ENCODE data around the gene LPO.

LPO gene

DNA sequence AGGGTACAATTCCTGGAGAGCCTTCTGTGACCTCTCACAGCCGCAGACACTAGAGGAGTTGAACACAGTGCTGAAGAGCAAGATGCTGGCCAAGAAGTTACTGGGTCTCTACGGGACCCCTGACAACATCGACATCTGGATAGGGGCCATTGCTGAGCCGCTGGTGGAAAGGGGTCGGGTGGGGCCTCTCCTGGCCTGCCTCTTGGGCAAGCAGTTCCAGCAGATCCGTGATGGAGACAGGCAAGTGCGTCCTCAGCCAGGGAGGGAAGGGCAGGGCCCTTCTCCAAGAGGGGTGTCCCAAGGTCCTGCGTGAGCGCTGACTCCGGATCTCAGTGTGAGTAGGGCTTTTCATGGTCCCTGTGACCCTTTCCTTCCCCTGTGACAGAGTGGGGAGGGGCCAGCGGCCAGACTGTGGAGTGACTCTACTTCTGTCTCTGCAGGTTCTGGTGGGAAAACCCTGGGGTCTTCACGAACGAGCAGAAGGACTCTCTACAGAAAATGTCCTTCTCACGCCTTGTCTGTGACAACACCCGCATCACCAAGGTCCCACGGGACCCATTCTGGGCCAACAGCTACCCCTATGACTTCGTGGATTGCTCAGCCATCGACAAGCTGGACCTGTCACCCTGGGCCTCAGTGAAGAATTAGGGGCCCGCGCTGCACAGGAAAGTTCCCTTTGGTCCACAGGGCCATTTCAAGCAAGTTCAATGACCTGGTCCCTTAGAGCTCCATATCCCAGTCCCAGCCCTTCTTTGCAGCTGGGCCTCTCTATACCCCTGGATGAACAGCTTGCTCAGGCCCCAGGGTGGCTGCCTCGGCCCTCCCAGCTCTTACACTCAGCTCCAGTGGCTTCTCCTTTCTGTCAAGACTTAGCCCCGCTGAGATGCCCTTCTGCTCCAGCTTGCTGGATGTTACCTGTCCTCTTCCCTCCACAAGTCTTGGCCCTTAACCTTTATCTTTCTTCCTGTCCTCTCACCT, 29.3 kb downstream of the LPO start:
- no peak overlapping the region for H3K27ac ChIP-seq
- TF ChIP-seq ZFX (IDR thresholded peaks at IDR 0.05): no peak
- TF ChIP-seq CTCF (conservative IDR thresholded peaks at IDR 0.05): no peak

DNA sequence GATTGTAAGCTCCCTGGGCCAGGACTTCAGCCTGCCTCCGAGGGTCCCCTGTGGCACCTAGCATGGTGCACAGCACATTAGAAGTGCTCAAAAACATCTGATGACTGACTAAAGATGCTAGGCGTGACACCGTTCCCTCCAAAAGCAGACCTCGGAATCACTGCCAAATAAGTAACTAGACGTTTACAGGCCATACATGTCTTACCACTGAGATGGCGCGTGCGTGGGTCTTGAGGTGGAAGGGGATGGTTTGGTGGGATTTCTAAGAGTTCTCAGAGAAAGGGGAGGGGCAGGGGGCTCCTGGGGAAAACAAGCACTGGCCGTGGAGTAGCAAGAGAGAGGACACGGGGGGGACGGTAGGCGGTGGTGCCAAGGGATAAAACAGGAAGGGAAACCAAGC, 29.9 kb downstream of the LPO start:
- H3K27ac ChIP-seq: no peak overlapping the region
- TF ChIP-seq CTCF (conservative IDR thresholded peaks at IDR 0.05) (no peak), ZFX (IDR thresholded peaks at IDR 0.05) (no peak)

- no peak overlapping the region for H3K27ac ChIP-seq
- TF ChIP-seq ZFX (IDR thresholded peaks at IDR 0.05) (no peak), CTCF (conservative IDR thresholded peaks at IDR 0.05) (no peak)
Measured at GRCh38 chr17:58268774-58269556, 30.6 kb downstream of the LPO start.

- H3K27ac ChIP-seq: no peak overlapping the region
- TF ChIP-seq ZFX (IDR thresholded peaks at IDR 0.05) (no peak), CTCF (conservative IDR thresholded peaks at IDR 0.05) (no peak)
Measured at GRCh38 chr17:58269557-58270291, 31.3 kb downstream of the LPO start.

DNA sequence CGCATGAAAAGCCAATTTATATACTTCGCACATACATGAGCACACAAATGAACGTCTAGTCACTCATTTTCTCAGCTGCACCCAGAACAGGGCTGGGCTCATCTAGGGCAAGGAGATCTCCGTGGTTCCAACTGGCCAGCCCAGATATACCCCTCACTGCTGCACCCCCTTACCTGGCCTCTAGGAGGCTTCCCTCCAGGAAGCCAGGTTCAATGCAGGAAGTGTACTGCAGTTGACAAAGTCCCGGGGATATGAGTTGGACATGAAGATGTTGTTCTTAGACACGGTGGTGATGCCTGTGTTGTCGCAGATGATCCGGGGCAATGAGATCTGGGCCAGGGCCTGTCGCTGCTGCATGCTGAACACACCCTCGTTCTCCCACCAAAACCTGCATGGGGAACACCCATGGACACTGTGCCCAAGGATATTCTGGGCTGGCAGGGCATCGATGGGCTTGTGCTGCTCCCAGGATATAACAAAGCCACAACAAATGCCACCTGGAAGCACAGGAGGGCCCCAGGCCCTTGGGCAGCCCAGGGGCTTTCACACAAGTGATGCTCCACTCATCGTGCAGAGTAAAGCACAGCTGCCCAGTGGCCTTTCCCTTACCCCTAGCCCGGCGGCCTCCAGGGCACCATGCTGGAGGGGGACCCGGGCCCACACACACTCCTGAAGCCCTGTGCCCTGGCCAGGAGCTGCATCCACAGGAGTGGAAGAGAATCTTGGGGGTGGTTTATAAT, 32.3 kb downstream of the LPO start:
- no peak overlapping the region for H3K27ac ChIP-seq
- TF ChIP-seq ZFX (IDR thresholded peaks at IDR 0.05) (no peak), CTCF (conservative IDR thresholded peaks at IDR 0.05) (peak; percentile 56)

GRCh38 chr17:58271216-58271931, 33.0 kb downstream of the LPO start:
- TF ChIP-seq ZFX (IDR thresholded peaks at IDR 0.05): no peak
- TF ChIP-seq CTCF (conservative IDR thresholded peaks at IDR 0.05): no peak
- H3K27ac ChIP-seq: no peak overlapping the region

Data from C4-2B (cell line).